ENCODE results near the gene VEZF1.
"Not testable (repeated sequence)": the region's sequence is repeated elsewhere in the genome, so short reads cannot be mapped to it uniquely, and the experiment has no call there.

VEZF1 gene

DNA sequence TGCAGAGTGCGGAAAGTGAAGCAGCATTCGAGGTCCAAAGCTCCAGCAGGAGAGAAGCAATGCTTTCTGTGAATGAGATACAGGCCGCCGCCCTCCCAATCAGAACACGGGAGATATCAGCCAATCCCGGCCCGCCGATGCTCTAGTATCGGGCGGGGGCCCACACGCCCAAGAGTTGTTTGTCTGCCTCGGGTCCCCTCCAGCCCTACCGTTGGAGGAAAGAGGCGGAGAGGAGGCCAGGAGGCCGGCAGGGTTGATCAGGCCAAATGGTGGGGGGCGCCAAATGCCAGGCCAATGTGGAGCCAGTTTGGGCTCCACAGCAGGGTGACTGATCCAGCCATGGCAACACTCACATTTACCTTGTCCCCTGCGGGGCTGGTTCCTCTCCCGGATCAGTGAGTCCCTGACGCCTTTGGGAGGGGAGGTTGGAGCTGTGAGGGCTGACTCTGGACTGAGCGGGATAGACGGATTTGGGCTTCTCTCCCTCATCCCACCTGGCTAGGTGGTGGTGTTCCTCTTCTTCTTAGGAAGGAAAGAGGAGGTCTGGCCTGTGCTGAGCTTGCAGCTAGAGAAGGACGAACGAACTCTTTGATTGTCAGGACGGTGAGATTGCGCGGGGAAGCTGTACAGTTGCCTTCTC is 22.4 kb downstream of the VEZF1 start:
- no peaks in the 10 kb centered on the region for H3K4me1 ChIP-seq (ENCODE audit: low read length)
- peaks cover 21% of the 10 kb centered on the region for H3K27me3 ChIP-seq (ENCODE audit: low read depth, low read length)
- H3K27ac ChIP-seq (ENCODE audit: low read length), result no peak overlapping the region
- H3K79me2 ChIP-seq (ENCODE audit: low read length), result no peaks in the 10 kb centered on the region
- H3K9ac ChIP-seq (ENCODE audit: low read length), result no peak overlapping the region
- TF ChIP-seq CTCF (IDR thresholded peaks at IDR 0.05; ENCODE audit: low read depth, low read length) (no peak), EZH2phosphoT487 (IDR thresholded peaks at IDR 0.05; ENCODE audit: low read depth) (no peak)
- no peak overlapping the region for H2AFZ ChIP-seq (ENCODE audit: low read depth, low read length)
- no peak overlapping the region for H3K4me2 ChIP-seq (ENCODE audit: low read length)
- no peaks in the 10 kb centered on the region for H3K9me3 ChIP-seq (ENCODE audit: insufficient read depth, low read length)
- H3K36me3 ChIP-seq (replicated peaks; ENCODE audit: low read depth, low read length), result no peaks in the 10 kb centered on the region
- H3K4me3 ChIP-seq (ENCODE audit: low read length), result no peak overlapping the region
- no peaks in the 10 kb centered on the region for H4K20me1 ChIP-seq (ENCODE audit: insufficient read depth, low read length)

- H3K27ac ChIP-seq (ENCODE audit: low read length), result no peak overlapping the region
- no peak overlapping the region for H3K9ac ChIP-seq (ENCODE audit: low read length)
- no peak for TF ChIP-seq EZH2phosphoT487 (IDR thresholded peaks at IDR 0.05; ENCODE audit: low read depth)
- no peak for TF ChIP-seq CTCF (IDR thresholded peaks at IDR 0.05; ENCODE audit: low read depth, low read length)
- H3K4me1 ChIP-seq (ENCODE audit: low read length), result no peaks in the 10 kb centered on the region
- H3K4me2 ChIP-seq (ENCODE audit: low read length), result no peak overlapping the region
- H3K79me2 ChIP-seq (ENCODE audit: low read length), result no peaks in the 10 kb centered on the region
- no peak overlapping the region for H2AFZ ChIP-seq (ENCODE audit: low read depth, low read length)
- H3K27me3 ChIP-seq (ENCODE audit: low read depth, low read length), result peaks cover 29% of the 10 kb centered on the region
- no peaks in the 10 kb centered on the region for H3K9me3 ChIP-seq (ENCODE audit: insufficient read depth, low read length)
- no peaks in the 10 kb centered on the region for H3K36me3 ChIP-seq (replicated peaks; ENCODE audit: low read depth, low read length)
- no peaks in the 10 kb centered on the region for H4K20me1 ChIP-seq (ENCODE audit: insufficient read depth, low read length)
- no peak overlapping the region for H3K4me3 ChIP-seq (ENCODE audit: low read length)
Observed at GRCh38 chr17:57963149-57963511, 24.9 kb downstream of the VEZF1 start.

GRCh38 chr17:57962279-57963148 is 25.5 kb downstream of the VEZF1 start:
- Histone ChIP-seq H3K4me1 (ENCODE audit: low read length) (no peaks in the 10 kb centered on the region), H3K4me3 (ENCODE audit: low read length) (no peak overlapping the region), H3K79me2 (ENCODE audit: low read length) (no peaks in the 10 kb centered on the region), H3K36me3 (replicated peaks; ENCODE audit: low read depth, low read length) (no peaks in the 10 kb centered on the region), H2AFZ (ENCODE audit: low read depth, low read length) (no peak overlapping the region), H3K27me3 (ENCODE audit: low read depth, low read length) (peaks cover 34% of the 10 kb centered on the region), H3K9ac (ENCODE audit: low read length) (no peak overlapping the region), H3K4me2 (ENCODE audit: low read length) (no peak overlapping the region), H3K27ac (ENCODE audit: low read length) (no peak overlapping the region), H4K20me1 (ENCODE audit: insufficient read depth, low read length) (no peaks in the 10 kb centered on the region), H3K9me3 (ENCODE audit: insufficient read depth, low read length) (no peaks in the 10 kb centered on the region)
- TF ChIP-seq CTCF (IDR thresholded peaks at IDR 0.05; ENCODE audit: low read depth, low read length), result no peak
- no peak for TF ChIP-seq EZH2phosphoT487 (IDR thresholded peaks at IDR 0.05; ENCODE audit: low read depth)

DNA sequence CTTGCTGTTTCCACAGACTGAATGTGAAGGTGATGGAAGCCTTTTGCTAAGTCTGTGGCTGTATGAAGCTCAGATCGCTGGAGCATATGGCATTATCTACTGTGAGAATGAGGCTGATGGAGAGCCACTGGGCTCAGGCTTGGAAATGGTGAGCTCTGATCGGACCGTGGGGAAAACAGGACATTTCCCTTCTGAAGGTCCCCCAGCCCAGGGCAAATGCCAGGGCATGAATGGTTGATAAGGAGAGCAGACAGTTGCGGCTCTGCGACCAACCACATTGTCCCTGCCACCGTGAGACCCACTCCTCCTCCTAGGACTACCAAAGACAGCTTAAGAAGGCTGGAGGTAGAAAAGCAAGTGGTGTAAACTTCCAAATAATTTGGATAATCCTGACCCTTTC is 28.1 kb downstream of the VEZF1 start:
- TF ChIP-seq EZH2phosphoT487 (IDR thresholded peaks at IDR 0.05; ENCODE audit: low read depth), result no peak
- no peak for TF ChIP-seq CTCF (IDR thresholded peaks at IDR 0.05; ENCODE audit: low read depth, low read length)
- no peak overlapping the region for H3K4me3 ChIP-seq (ENCODE audit: low read length)
- H3K4me1 ChIP-seq (ENCODE audit: low read length), result peaks cover 15% of the 10 kb centered on the region
- no peaks in the 10 kb centered on the region for H3K36me3 ChIP-seq (replicated peaks; ENCODE audit: low read depth, low read length)
- no peak overlapping the region for H2AFZ ChIP-seq (ENCODE audit: low read depth, low read length)
- H4K20me1 ChIP-seq (ENCODE audit: insufficient read depth, low read length), result peaks cover 9% of the 10 kb centered on the region; the same call in 1 of the 2 replicates
- no peak overlapping the region for H3K9ac ChIP-seq (ENCODE audit: low read length)
- no peak overlapping the region for H3K27ac ChIP-seq (ENCODE audit: low read length)
- no peaks in the 10 kb centered on the region for H3K79me2 ChIP-seq (ENCODE audit: low read length)
- H3K9me3 ChIP-seq (ENCODE audit: insufficient read depth, low read length), result no peaks in the 10 kb centered on the region
- peaks cover 53% of the 10 kb centered on the region for H3K27me3 ChIP-seq (ENCODE audit: low read depth, low read length)
- H3K4me2 ChIP-seq (ENCODE audit: low read length), result no peak overlapping the region

DNA sequence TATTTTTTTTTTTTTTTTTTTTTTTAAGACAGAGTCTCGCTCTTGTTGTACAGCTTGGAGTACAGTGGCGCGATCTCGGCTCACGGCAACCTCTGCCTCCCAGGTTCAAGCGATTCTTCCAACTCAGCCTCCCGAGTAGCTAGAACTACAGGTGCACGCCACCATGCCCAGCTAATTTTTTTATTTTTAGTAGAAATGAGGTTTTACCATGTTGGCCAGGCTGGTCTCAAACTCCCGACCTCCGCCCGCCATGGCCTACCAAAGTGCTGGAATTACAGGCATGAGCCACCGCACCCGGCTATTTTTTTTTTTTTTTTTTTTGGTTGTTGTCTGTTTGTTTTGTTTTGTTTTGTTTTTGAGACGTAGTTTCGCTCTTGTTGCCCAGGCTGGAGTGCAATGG is 29.7 kb downstream of the VEZF1 start:
- H2AFZ ChIP-seq (ENCODE audit: low read depth, low read length); H3K4me2 ChIP-seq (ENCODE audit: low read length); H3K79me2 ChIP-seq (ENCODE audit: low read length); H3K4me3 ChIP-seq (ENCODE audit: low read length); H4K20me1 ChIP-seq (ENCODE audit: insufficient read depth, low read length); H3K36me3 ChIP-seq (replicated peaks; ENCODE audit: low read depth, low read length); H3K27ac ChIP-seq (ENCODE audit: low read length); H3K9ac ChIP-seq (ENCODE audit: low read length); H3K9me3 ChIP-seq (ENCODE audit: insufficient read depth, low read length): not testable (repeated sequence)
- Histone ChIP-seq H3K27me3 (ENCODE audit: low read depth, low read length) (peaks cover 68% of the 10 kb centered on the region), H3K4me1 (ENCODE audit: low read length) (peaks cover 20% of the 10 kb centered on the region)

Measured in OCI-LY3 (cell line).